Mononuclear cell (primary cell): ENCODE results near the gene ST14. TPM values are rescaled to one million over a fixed set of nuclear protein-coding genes. Genes with fewer than 3 reads are reported as not detected.
"Not testable (repeated sequence)": the region's sequence is repeated elsewhere in the genome, so short reads cannot be mapped to it uniquely, and the experiment has no call there.

Source experiments
- H3K27me3 ChIP-seq: 2 replicates; pipeline ENCODE4 v1.6.0; 2011; ENCODE audit warnings: low read length, control low read depth; ENCODE audit not compliant: insufficient read depth
- H3K4me1 ChIP-seq: 2 replicates; pipeline ENCODE4 v1.5.1; 2011; ENCODE audit warnings: mild to moderate bottlenecking, low read length, control low read depth; ENCODE audit not compliant: insufficient read depth
- H3K4me3 ChIP-seq: 2 replicates; pipeline ENCODE4 v1.5.1; 2011; ENCODE audit warnings: mild to moderate bottlenecking, low read length, moderate library complexity
- H3K9me3 ChIP-seq: 2 replicates; pipeline ENCODE4 v1.5.1; 2011; ENCODE audit warnings: low read depth, mild to moderate bottlenecking, control low read depth, low read length
- total RNA-seq: library from RNA; depleted of rRNA; stranded (reverse); fragments of >200 nt; gene quantifications from one replicate; pipeline ENCODE4 v1.2.3, GENCODE V29; 2012

Gene ST14
- total RNA-seq, 1 donor = 11.4 TPM

DNA sequence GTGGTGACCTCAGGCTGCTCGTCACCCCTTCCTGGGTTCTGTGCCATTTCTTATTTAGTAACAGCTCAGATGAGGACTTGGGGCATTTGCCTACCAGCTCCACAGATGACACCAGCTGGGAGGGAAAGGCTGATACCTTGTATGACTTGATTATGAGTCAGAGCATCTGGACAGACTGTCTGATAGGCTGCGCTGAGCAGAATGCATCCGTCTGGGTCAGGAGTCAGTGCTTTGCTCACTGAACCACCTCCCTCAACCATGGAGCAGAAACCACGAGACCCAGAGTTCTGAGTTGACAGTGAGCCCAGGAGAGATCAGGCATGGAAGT lies 6.8 kb downstream of the ST14 start:
- H3K4me3 ChIP-seq = no peak overlapping the region
- no peaks in the 10 kb centered on the region for H3K9me3 ChIP-seq
- H3K4me1 ChIP-seq = peaks cover 45% of the 10 kb centered on the region
- peaks cover 5% of the 10 kb centered on the region for H3K27me3 ChIP-seq

DNA sequence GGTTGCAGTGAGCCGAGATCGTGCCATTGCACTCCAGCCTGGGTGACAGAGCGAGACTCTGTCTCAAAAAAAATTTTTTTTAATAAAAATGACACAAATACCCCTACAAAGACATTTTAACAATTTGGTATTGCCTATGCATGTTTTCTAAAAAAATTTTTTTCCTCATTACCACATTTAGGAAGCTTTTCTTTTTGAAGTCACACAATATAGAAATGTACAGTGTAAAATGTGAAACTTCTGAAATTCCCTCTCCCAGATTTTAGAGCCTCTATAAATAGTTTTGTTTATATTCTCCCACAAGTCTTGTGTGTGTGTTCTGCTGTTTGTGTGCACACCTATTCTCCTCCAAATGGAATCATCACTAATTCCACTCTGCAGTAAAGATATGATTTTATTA lies 7.6 kb downstream of the ST14 start:
- Histone ChIP-seq H3K4me3 (no peak overlapping the region), H3K4me1 (peaks cover 42% of the 10 kb centered on the region), H3K27me3 (no peaks in the 10 kb centered on the region), H3K9me3 (no peaks in the 10 kb centered on the region)

DNA sequence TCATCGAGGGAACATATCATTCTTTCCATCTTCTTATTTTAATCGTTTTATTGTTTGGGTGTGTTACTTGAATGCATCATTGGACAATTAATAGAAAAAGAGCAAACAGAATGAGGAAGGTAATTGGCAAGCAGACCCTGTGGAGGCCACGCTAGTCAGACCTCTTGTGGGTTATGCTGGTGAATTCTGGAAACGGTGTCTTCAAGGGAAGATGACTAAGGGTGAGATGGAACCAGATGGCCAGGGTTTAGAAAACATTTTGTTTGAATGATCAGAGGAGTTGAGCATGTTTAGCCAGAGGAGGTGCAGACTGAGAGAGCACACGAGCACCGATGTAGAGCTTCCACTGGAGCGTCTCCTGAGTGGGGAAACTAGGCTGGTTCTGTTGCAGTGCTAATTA lies 8.5 kb downstream of the ST14 start:
- Histone ChIP-seq H3K4me3 (no peak overlapping the region), H3K4me1 (peaks cover 32% of the 10 kb centered on the region), H3K9me3 (no peaks in the 10 kb centered on the region), H3K27me3 (no peaks in the 10 kb centered on the region)

DNA sequence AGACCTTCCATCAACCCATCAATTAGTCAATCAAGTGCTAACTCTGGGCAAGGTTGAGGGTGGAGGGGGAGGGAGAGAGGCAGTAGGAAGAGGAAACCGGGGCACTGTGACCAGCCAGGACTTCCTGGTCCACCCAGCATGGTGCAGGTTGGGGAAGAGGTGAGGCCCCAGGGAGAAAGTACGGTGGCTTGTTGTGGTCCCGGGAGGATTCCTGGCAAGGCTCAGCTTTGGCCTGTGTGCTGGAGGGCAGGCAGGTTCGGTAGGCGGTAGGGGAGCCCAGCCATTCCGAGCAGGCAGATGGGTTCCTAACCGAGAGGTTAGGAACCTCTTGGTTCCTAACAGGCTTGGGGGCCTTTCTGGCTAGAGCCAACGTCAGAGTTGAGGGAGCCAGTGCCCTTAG lies 10.8 kb downstream of the ST14 start:
- H3K4me1 ChIP-seq = peaks cover 12% of the 10 kb centered on the region
- H3K9me3 ChIP-seq = no peaks in the 10 kb centered on the region
- no peak overlapping the region for H3K4me3 ChIP-seq
- H3K27me3 ChIP-seq = no peaks in the 10 kb centered on the region

DNA sequence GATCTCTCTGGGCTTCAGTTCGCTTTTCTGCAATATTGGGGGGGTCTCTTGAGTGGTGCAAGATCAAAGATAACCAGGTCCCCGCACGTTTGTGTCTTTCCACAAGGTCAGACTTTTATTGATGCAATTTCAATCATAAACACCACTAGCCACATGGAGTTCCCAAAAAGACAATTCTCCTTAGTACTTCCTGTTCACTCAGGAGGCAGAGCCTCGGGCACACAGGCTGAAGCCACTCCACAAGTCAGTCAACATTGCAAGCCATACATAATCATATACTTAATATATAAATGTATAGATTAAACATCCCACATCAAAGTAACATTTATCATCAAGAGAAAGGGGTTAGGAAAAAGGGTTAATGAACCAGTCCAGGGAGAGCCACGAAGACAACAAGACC lies 12.0 kb downstream of the ST14 start:
- Histone ChIP-seq H3K4me3 (no peak overlapping the region), H3K4me1 (peaks cover 2% of the 10 kb centered on the region), H3K27me3 (no peaks in the 10 kb centered on the region), H3K9me3 (no peaks in the 10 kb centered on the region)

DNA sequence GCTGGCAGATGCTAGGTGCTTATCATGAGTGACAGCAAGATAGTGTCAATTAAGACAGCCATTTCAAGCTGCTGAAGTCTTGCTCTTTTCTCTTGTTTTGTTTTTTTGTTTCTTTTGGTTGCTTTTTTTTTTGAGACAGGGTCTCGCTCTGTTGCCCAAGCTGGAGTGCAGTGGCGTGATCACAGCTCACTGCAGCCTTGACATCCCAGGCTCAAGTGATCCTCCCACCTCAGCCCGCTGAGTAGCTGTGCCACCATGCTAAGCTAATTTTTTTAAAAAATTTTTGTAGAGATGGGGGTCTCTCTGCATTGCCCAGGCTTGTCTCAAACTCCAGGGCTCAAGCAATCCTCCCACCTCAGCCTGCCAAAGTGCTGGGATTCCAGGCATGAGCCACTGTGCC lies 12.4 kb downstream of the ST14 start:
- not testable (repeated sequence) for H3K27me3 ChIP-seq, H3K9me3 ChIP-seq, H3K4me3 ChIP-seq, H3K4me1 ChIP-seq

DNA sequence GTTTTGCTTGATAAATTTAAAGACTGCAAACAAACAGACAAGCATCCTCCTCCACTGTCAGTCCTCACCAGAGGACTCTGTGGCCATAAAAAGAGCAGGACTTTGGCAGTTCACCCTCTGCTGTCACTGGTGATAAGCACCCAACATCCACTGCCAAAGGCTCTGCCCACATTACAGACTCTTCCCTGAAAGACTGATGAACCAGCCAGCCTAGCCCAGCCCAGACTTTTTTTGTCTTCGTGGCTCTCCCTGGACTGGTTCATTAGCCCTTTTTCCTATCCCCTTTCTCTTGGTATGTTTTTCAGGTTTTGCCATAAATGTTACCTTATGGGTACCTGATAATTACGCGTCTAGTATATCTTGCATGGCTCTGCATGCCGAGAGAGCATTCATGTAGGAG lies 15.1 kb downstream of the ST14 start:
- Histone ChIP-seq H3K9me3 (no peaks in the 10 kb centered on the region), H3K4me1 (no peaks in the 10 kb centered on the region), H3K4me3 (no peak overlapping the region), H3K27me3 (no peaks in the 10 kb centered on the region)

DNA sequence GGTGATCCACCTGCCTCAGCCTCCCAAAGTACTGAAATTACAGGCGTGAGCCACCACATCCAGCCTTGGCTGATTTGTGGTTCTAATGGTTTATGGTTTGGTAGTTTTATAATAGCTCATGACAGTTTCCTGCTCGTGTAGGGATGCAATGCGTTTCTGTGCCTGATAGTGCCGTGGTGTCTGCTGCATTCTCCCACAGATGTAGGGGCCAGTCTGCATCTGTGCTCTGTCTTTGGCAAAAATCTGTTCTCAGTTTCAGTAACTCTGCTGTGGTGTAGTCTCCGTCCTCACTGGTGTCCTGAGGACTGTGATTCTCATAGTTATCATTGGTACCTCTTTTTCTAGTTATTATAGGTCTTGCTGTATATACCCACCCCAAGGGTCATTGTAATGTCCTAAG lies 16.3 kb downstream of the ST14 start:
- Histone ChIP-seq H3K4me3 (no peak overlapping the region), H3K4me1 (peaks cover 11% of the 10 kb centered on the region), H3K27me3 (no peaks in the 10 kb centered on the region), H3K9me3 (no peaks in the 10 kb centered on the region)

DNA sequence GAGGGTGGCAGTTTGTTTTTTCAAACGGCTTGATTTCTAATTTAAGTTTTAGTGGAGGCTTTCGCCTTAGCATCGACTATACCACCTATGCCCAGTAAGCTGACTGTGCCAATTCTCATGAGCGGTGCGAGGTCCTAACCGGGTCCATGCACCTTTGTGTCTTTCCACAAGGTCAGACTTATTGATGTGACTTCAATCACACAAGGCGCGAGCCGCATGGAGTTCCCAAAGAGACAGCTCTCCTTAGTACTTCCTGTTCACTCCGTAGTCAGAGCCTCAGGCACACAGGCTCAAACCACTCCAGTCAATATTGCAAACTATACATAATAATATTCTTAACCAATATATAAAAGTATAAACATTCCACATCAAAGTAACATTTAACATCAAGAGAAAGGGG lies 18.2 kb downstream of the ST14 start:
- no peak overlapping the region for H3K4me3 ChIP-seq
- no peaks in the 10 kb centered on the region for H3K27me3 ChIP-seq
- no peaks in the 10 kb centered on the region for H3K9me3 ChIP-seq
- H3K4me1 ChIP-seq = peaks cover 28% of the 10 kb centered on the region

DNA sequence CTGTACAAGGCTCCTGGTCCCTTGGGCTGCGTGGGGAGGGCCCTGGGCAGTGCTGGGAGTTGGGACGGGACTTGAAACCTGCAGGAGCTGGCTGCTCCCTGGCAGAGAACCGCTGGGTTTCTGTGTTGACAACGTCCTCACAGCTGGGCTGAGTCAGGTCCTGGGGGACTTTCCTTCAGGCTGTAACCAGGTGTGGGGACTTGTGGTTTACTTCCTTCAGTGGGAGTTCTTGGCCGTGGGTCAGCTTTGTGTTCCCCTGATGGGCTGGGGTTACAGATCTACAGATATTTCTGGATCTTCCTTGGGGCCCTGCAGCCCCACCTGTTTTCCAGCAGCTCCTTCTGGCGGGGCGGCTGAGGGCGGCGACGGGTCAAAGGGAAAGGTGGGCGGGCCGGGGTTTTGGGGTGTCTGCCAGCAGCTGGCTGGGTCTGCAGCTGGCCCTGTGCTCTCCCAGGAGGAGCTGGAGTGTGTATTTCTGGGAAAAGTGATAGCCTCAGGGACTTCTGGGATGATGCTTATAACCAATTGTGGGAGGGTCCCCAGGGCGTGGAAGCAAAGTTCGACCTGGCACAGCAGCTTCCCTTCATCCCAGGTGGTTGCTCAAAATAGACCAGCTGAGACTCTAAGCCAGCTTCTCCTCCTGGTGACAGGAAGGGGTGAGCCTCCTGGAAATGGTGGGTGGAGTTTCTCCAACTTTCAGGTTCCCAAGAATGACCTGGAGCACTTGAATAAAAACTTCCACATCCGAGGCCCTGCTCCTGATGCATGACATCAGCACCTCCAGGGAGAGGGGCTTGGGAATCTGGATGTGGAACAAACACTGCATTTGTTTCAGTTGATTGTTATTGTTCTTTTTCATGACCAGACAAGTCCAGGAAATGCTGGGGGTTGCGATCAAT lies 19.1 kb downstream of the ST14 start:
- no peaks in the 10 kb centered on the region for H3K27me3 ChIP-seq
- H3K9me3 ChIP-seq = no peaks in the 10 kb centered on the region
- H3K4me3 ChIP-seq = no peak overlapping the region
- H3K4me1 ChIP-seq = peaks cover 28% of the 10 kb centered on the region

DNA sequence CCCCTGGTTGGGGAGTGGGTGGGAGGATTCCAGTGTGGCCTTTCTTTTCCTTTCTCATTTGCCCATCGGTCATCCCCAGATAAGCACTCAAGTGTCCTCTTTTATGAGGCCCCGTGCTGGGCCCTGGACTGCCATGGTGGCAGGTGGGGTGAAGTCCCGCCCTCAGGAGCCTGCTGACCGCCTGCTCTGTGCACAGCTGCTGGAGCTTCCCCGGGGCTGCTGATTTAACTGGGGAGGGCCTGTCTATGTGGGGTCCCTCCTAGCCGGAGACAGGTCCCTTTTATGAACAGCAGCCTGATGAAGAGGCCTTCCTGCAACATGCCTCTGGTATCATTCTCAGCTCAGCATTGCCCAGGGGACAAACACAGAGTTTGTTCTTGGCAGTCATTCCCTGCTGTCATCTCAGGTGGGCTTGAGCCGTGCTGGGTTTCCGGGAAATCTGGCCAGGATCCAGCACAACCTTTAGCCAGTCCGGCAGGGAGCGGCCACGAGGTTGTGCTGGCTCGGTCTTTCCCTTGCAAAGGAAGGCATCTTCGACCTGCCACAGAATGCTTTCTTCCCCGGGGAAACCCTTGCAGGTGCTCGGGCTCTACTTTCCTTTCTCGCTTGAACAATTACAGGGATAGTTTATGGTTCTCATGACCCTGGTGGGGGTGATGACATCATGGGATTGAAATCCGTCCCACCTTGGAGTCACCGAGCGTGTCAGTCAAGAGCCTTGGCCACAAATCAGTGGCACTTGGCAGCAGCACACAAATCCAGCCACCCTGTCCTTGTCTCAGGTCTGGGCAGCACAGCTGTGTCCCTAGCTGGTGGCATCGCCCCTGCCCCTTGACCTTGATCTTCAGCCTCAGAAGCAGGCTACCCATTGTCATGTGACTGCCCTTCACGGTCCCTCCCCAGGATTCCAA lies 20.1 kb downstream of the ST14 start:
- H3K4me1 ChIP-seq = peaks cover 28% of the 10 kb centered on the region

DNA sequence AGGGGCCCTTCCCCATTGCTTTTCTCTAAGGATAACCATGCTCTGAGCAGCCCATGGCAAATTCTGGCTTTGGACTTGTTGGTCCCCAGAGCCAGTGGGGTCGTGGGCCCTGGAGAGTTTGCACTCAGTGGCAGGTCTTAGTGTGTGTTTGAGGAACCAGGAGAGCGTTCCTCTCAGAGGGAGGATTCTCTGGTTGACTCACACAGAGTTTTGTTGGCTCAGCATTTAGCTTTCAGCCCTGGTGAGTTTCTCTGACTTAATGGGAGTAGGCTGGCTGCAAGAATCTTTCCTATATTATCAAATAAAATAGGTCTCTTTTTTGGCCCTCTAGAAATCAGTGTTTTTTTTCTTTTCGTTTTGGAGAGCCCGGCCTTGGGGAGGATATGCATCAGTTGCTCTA lies 20.9 kb downstream of the ST14 start:
- peaks cover 28% of the 10 kb centered on the region for H3K4me1 ChIP-seq
- no peaks in the 10 kb centered on the region for H3K9me3 ChIP-seq
- no peak overlapping the region for H3K4me3 ChIP-seq
- H3K27me3 ChIP-seq = no peaks in the 10 kb centered on the region

More for the DNA sequence above, 20.1 kb downstream of the ST14 start:
- no peaks in the 10 kb centered on the region for H3K9me3 ChIP-seq
- no peak overlapping the region for H3K4me3 ChIP-seq
- H3K27me3 ChIP-seq = no peaks in the 10 kb centered on the region

DNA sequence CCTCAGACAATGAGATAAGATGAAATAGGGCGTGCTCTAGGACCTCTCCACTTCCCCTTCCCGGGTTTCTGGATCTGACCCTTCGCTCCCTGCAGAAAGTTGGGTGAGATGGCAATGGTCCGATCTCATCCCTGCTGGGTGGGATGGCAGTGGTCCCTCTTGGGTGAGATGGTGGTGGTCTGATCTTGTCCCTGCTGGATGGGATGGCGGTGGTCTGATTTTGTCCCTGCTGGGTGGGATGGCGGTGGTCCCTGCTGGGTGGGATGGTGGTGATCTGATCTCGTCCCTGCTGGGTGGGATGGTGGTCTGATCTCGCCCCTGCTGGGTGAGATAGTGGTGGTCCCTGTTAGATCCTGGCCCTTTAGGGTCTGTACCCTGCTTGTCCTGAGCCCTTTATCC lies 21.3 kb downstream of the ST14 start:
- no peaks in the 10 kb centered on the region for H3K27me3 ChIP-seq
- no peaks in the 10 kb centered on the region for H3K9me3 ChIP-seq
- peaks cover 28% of the 10 kb centered on the region for H3K4me1 ChIP-seq
- no peak overlapping the region for H3K4me3 ChIP-seq

DNA sequence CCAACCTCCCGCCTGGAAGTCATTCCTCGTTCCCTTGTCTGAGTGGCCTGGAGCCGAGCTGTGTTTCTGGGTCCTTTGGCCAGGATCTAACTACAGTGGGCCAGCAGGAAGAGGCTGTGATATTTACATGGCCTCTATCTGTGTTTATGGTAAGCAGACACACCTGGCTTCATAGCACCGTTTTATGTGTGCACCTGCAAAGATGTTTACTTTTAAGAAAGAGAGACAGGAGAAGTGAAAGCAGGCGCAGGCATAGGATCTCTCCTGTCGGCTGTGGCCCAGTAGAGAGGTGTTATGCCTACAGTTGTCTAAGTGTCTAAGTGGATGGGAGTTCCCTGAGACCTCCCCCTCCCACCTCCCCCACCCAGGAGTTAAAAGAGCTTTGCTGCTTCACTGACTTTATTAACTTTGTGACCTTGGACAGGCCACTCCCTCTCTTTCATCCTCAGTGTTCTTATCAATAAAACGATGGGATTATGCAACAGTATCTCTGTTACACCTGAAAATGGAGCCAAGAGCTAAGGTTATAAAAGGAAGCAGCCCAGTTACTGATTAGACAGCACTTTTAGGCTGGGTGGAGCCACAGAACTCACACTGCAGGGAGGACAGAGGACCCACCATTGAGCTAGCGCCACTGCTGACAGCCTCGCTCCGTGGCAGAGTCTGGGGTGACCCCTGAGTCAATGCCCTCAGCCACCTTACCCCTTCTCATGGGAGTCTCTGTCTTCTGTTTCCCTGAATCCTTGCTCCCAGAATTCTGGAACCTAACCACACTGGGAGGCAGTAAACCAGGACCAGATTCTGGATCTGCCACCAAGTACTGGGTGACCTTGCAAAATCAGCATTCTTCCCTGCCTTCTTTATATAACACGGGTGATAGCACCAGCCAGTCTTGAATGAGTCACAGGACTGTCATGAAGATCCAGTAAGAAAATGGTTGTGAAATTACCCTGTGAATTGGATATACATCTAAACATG lies 22.0 kb downstream of the ST14 start:
- Histone ChIP-seq H3K4me1 (peaks cover 28% of the 10 kb centered on the region), H3K4me3 (no peak overlapping the region), H3K27me3 (no peaks in the 10 kb centered on the region), H3K9me3 (no peaks in the 10 kb centered on the region)
